SK-N-MC (cell line): Measurements from ENCODE around the gene ANKRD13C.

Experiments used
- EZH2 ChIP-seq: fragments of 200-600 bp; sonication (generic); IDR thresholded peaks from one replicate; pipeline ENCODE4 v1.6.1; 2017; ENCODE audit warnings: antibody characterized with exemption
- FOXP2 ChIP-seq: optimal IDR thresholded peaks from 2 replicates; pipeline ENCODE3; 2011; ENCODE audit warnings: mild to moderate bottlenecking, moderate library complexity; ENCODE audit not compliant: insufficient read depth; ENCODE audit errors: extremely low read length, control extremely low read depth
- POLR2AphosphoS5 ChIP-seq: IDR thresholded peaks from 2 replicates; pipeline ENCODE4 v1.6.1; 2012; ENCODE audit warnings: mild to moderate bottlenecking, low read depth, low read length, borderline replicate concordance

DNA sequence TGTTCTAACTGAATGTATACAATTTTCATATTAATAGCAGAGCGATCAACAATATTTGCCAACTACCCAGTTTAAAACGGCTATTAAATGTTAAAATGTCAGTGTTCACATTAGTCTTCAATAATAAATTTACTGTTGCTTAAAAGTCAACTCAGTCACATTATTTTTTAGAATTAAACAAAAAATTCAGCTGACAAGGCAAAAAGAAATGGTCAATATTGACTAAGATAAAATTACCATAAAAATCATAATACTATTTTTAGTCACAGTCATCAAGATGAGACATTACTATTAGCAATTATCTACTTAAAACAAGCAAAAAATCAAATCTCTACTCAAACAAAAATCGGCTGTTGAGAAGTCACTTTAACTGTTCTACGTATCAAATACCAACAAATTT lies 1.5 kb downstream of the ANKRD13C start:
- TF ChIP-seq EZH2, result no peak
- no peak for TF ChIP-seq POLR2AphosphoS5
- no peak for TF ChIP-seq FOXP2
